Gastroesophageal sphincter (tissue), 3 donors: Measurements from ENCODE around the gene LGI1.

Experiments used
- POLR2A ChIP-seq, 2 donors: fragments of 450-650 bp; IDR thresholded peaks; one replicate each; pipeline ENCODE4 v1.6.1; 2017; ENCODE audit warnings: antibody characterized with exemption in 2 of 2, mild to moderate bottlenecking in 2 of 2, moderate library complexity in 1 of 2
- POLR2AphosphoS5 ChIP-seq: sonication (generic); formaldehyde crosslinking; IDR thresholded peaks from one replicate; pipeline ENCODE4 v1.6.1; 2017; ENCODE audit warnings: antibody characterized with exemption
- TF ChIP-seq, protein P1 (sequence below), 4 experiments: fragments of 200-600 bp in 2 of 4; fragments of 450-650 bp in 2 of 4; sonication (generic) in 1 of 4; IDR thresholded peaks; one replicate each; pipeline ENCODE4 v1.5.1; 2017 to 2019; ENCODE audit warnings: antibody characterized with exemption in 4 of 4, mild to moderate bottlenecking in 2 of 4, moderate library complexity in 2 of 4

DNA sequence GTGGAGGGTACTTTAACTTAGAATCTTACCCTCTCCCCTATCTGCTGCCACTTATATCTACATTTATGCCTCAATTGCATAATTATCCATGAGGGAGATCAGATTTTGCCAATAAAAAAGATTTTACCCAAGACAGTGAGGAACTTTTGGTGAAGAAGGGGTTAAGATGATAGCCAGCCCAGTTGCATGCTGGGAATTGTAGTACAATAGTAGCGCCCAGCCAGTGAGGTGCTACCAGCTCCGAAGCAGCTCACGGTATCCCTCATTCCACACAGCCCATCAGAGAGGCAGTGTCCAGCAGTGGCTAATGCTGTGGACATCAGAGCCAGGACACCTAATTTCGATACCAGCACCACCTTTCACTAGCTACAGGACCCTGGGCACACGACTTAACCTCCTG lies 5.9 kb upstream of the LGI1 start:
- TF ChIP-seq POLR2AphosphoS5 (no peak), POLR2A (IDR thresholded peaks at IDR 0.05) (no peak)
- TF ChIP-seq, protein P1, sequence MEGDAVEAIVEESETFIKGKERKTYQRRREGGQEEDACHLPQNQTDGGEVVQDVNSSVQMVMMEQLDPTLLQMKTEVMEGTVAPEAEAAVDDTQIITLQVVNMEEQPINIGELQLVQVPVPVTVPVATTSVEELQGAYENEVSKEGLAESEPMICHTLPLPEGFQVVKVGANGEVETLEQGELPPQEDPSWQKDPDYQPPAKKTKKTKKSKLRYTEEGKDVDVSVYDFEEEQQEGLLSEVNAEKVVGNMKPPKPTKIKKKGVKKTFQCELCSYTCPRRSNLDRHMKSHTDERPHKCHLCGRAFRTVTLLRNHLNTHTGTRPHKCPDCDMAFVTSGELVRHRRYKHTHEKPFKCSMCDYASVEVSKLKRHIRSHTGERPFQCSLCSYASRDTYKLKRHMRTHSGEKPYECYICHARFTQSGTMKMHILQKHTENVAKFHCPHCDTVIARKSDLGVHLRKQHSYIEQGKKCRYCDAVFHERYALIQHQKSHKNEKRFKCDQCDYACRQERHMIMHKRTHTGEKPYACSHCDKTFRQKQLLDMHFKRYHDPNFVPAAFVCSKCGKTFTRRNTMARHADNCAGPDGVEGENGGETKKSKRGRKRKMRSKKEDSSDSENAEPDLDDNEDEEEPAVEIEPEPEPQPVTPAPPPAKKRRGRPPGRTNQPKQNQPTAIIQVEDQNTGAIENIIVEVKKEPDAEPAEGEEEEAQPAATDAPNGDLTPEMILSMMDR (IDR thresholded peaks at IDR 0.05) = no peak
